GM11168 (cell line): ENCODE data around the gene TCEA3.
"Not testable (repeated sequence)": the region's sequence is repeated elsewhere in the genome, so short reads cannot be mapped to it uniquely, and the experiment has no call there.

ENCODE experiments used
- in situ Hi-C: fragments of 300-500 bp; cut with MboI; formaldehyde crosslinking; loops from one replicate; pipeline ENCODE4 v1.12.0; 2022; ENCODE audit warnings: low sequenced_read_pairs; ENCODE audit not compliant: unreplicated experiment

Gene TCEA3

GRCh38 chr1:23395154-23395724, 29.3 kb downstream of the TCEA3 start:
- in situ Hi-C loops: no loop called here

- in situ Hi-C loops: no loop called here
Measured at GRCh38 chr1:23394684-23395083, 29.9 kb downstream of the TCEA3 start.

GRCh38 chr1:23394181-23394580, 30.4 kb downstream of the TCEA3 start:
- in situ Hi-C loops: no loop called here

- in situ Hi-C loops: no loop called here
Measured at GRCh38 chr1:23393706-23394105, 30.8 kb downstream of the TCEA3 start.

- in situ Hi-C loops: no loop called here
Measured at GRCh38 chr1:23392125-23392855, 32.3 kb downstream of the TCEA3 start.

GRCh38 chr1:23389837-23390321, 34.7 kb downstream of the TCEA3 start:
- in situ Hi-C loops: no loop called here

GRCh38 chr1:23387494-23387893, 37.1 kb downstream of the TCEA3 start:
- in situ Hi-C loops: no loop called here

- in situ Hi-C loops: no loop called here
Measured at GRCh38 chr1:23385119-23385621, 39.4 kb downstream of the TCEA3 start.

- in situ Hi-C loops: no loop called here
Measured at GRCh38 chr1:23384312-23385058, 40.1 kb downstream of the TCEA3 start.

GRCh38 chr1:23383577-23384311, 40.8 kb downstream of the TCEA3 start:
- in situ Hi-C loops: no loop called here

GRCh38 chr1:23381233-23381885, 43.2 kb downstream of the TCEA3 start:
- in situ Hi-C loops: no loop called here

- in situ Hi-C loops: no loop called here
Measured at GRCh38 chr1:23380719-23381118, 43.8 kb downstream of the TCEA3 start.

- in situ Hi-C loops: not testable (repeated sequence)
Measured at GRCh38 chr1:23380236-23380635, 44.3 kb downstream of the TCEA3 start.

GRCh38 chr1:23376890-23377811, 47.4 kb downstream of the TCEA3 start:
- in situ Hi-C loops: no loop called here

GRCh38 chr1:23374079-23374735, 50.3 kb downstream of the TCEA3 start:
- in situ Hi-C loops: not testable (repeated sequence)

- in situ Hi-C loops: no loop called here
Measured at GRCh38 chr1:23371987-23372880, 52.3 kb downstream of the TCEA3 start.
